ENCODE measurements around the gene PRKCB. TPM values are rescaled to one million over a fixed set of nuclear protein-coding genes. Genes with fewer than 3 reads are reported as not detected.
"Not testable (repeated sequence)": the region's sequence is repeated elsewhere in the genome, so short reads cannot be mapped to it uniquely, and the experiment has no call there.

PRKCB gene
- total RNA-seq, 1 experiment from 2014 or later = 2.0 TPM

DNA sequence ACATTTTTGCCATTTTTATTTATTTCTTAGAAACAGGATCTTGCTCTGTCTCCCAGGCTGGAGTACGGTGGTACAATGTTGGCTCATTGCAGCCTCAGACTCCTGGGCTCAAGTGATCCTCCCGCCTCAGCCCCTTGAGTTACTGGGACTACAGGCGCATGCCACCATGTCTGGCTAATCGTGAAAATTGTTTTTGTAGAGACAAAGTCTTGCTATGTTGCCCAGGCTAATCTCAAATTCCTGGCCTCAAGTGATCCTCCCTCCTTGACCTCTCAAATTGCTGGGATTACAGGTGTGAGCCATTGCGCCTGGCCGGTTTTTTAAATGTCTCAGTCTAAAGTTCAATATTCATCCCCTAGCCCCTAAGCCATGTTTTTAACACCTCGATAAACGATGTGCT is 237.5 kb downstream of the PRKCB start:
- no peak for DNase-seq (ENCODE audit: extremely low read depth, low read depth)

GRCh38 chr16:24074574-24074973 is 238.8 kb downstream of the PRKCB start:
- DNase-seq (ENCODE audit: extremely low read depth, low read depth) = no peak

- no peak for DNase-seq (ENCODE audit: extremely low read depth, low read depth)
These were observed 239.5 kb downstream of the PRKCB start for GRCh38 chr16:24075302-24075701.

- DNase-seq (ENCODE audit: extremely low read depth, low read depth) = no peak
These were observed 240.3 kb downstream of the PRKCB start for GRCh38 chr16:24075931-24076716.

GRCh38 chr16:24077292-24077691 is 241.5 kb downstream of the PRKCB start:
- no peak for DNase-seq (ENCODE audit: extremely low read depth, low read depth)

DNA sequence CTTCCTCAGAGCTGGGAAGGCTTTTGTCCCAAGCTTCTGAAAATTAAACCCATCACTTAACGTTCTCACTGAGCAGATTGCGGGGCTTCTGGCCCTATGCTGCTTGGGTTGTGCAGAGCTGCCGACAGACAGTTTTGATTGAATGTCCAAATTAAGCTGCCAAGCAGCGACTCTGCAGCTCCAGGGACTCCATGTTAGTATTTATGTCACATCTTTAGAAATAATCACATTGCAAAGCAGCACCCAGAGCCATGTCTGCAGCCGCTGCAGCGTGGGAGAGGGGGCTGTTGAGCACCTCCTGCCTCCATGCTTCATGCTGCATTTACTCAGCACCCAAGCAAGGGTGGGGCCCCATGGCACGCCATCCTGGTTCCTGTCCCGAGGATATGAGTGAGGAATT is 242.2 kb downstream of the PRKCB start:
- DNase-seq (ENCODE audit: extremely low read depth, low read depth) = no peak

- no peak for DNase-seq (ENCODE audit: extremely low read depth, low read depth)
These were observed 249.9 kb downstream of the PRKCB start for GRCh38 chr16:24085666-24086065.

DNA sequence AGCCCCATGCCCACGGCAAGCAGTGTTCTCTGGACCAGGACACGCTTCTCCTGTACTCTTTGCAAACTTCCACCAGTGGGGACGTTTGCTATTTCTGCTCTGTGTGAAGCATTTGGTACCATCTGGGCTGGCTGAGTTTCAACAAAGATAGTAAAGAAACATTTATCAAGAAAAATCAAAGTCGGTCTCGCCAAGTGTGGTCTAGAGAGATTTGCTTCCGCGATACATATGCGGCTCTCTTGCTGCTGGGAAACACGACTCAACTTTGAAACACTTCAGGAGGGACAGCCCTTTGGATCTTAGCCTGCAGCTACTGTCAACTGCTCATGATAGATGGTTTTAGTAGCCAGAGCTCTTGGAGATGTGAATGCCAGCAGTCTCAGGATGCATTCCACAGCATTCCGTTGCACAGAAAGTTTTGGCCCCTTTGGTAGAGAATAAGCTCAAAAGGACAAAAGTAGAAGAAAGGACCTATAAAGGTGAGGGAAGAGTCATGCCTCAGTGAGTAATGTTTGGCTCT is 252.2 kb downstream of the PRKCB start:
- DNase-seq (ENCODE audit: extremely low read depth, low read depth) = no peak

- no peak for DNase-seq (ENCODE audit: extremely low read depth, low read depth)
These were observed 253.0 kb downstream of the PRKCB start for GRCh38 chr16:24088767-24089166.

GRCh38 chr16:24091125-24091524 is 255.3 kb downstream of the PRKCB start:
- DNase-seq (ENCODE audit: extremely low read depth, low read depth) = no peak

DNA sequence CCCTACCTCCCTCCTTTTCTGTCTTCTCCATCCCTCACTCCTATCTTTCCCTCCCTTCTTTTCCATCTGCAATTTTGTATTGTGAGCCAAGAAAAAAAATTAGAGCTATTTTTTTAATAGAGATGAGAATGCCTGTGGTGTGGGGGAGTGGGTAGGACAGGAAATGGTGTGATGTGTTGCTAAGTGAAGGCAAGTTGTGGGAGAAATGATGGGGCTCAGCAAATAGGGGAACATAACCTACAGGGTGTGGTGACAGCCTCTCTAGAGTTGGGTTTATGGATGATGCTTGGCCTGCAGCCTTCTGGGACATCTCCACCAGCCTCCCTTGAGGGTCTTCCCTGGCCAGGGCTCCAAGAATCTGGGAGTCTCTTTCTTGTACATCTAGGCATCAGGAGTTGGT is 257.3 kb downstream of the PRKCB start:
- no peak for DNase-seq (ENCODE audit: extremely low read depth, low read depth)

GRCh38 chr16:24094660-24095059 is 258.9 kb downstream of the PRKCB start:
- DNase-seq (ENCODE audit: extremely low read depth, low read depth) = no peak

- DNase-seq (ENCODE audit: extremely low read depth, low read depth) = no peak
These were observed 263.1 kb downstream of the PRKCB start for GRCh38 chr16:24098896-24099295.

DNA sequence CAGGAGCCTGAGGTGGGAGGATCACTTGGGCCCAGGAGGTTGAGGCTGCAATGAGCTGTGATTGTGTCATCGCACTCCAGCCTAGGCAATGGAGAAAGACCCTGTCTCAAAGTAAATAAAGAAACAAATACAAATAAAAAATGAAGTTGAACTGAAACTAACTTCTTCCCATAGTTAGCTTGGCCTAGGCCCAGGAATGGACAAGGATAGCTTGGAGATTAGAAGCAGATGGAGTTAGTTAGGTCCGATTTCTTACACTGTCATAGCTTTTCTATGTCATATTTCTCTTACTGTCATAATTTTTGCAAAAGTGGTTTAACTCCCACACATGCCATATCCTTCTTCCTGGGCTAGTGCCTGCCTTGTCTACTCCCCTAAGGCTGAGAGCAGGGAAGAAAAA is 265.6 kb downstream of the PRKCB start:
- DNase-seq (ENCODE audit: extremely low read depth, low read depth) = no peak

- DNase-seq (ENCODE audit: extremely low read depth, low read depth) = no peak
These were observed 266.5 kb downstream of the PRKCB start for GRCh38 chr16:24102209-24102660.

- not testable (repeated sequence) for DNase-seq (ENCODE audit: extremely low read depth, low read depth)
These were observed 269.7 kb downstream of the PRKCB start for GRCh38 chr16:24105471-24105870.

- not testable (repeated sequence) for DNase-seq (ENCODE audit: extremely low read depth, low read depth)
These were observed 272.3 kb downstream of the PRKCB start for GRCh38 chr16:24108090-24108489.

- no peak for DNase-seq (ENCODE audit: extremely low read depth, low read depth)
These were observed 276.0 kb downstream of the PRKCB start for GRCh38 chr16:24111724-24112302.

DNA sequence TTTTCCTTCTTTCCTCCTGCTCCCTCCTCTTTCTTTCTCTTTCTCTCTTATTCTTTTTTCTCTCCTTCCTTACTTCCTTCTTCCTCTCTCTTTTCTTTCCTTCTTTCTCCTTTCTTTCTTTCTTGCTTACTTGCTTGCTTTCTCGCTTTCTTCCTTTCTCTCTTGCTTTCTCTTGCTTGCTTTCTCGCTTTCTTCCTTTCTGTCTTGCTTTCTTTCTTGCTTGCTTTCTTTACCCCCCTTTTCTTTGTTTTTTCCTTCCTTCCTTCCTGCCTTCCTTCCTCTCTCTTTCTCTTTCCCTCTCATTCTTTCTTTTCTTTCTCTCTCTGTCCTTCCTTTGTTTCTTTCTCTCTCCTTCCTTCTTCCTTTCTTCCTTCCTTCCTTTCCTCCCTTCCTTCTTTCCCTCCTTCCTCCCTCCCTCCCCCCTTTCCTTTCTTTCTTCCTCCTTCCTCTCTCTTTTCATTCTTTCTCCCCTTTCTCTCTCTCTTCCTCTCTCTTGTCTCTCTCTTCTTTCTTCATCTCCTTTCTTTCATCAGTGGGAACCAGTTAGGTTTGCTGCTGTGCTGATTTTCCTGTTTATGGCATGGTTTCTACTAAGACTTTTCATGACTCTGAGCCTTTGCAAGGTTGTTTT is 277.4 kb downstream of the PRKCB start:
- no peak for DNase-seq (ENCODE audit: extremely low read depth, low read depth)

- no peak for DNase-seq (ENCODE audit: extremely low read depth, low read depth)
These were observed 279.1 kb downstream of the PRKCB start for GRCh38 chr16:24114876-24115275.

- no peak for DNase-seq (ENCODE audit: extremely low read depth, low read depth)
These were observed 280.4 kb downstream of the PRKCB start for GRCh38 chr16:24116046-24116776.
